AG04449 (cell line): ENCODE measurements around the gene ZNF286A.
"Not testable (repeated sequence)": the region's sequence is repeated elsewhere in the genome, so short reads cannot be mapped to it uniquely, and the experiment has no call there.

Source experiments
- CTCF ChIA-PET: fragments of 350-600 bp; formaldehyde crosslinking; extraction: SDS; loops from one replicate; lab custom pipeline; 2021; ENCODE audit warnings: antibody characterized with exemption; lab: Yijun Ruan, JAX
- POLR2A ChIA-PET: fragments of 400-600, 350-600 bp; formaldehyde crosslinking; extraction: SDS; loops from one replicate; lab custom pipeline; 2020; ENCODE audit warnings: antibody characterized with exemption, inconsistent platforms; lab: Yijun Ruan, JAX
- DNase-seq: peaks from one replicate; pipeline ENCODE4 v3.0.0-alpha.2; 2010; ENCODE audit warnings: low read depth, low spot score
- H3K4me3 ChIP-seq: 2 replicates; pipeline ENCODE4 v1.5.1; 2011; ENCODE audit warnings: low read depth, mild to moderate bottlenecking, control low read depth, low read length
- CTCF ChIP-seq: IDR thresholded peaks from one replicate; pipeline ENCODE4 v1.5.1; 2011; ENCODE audit warnings: mild to moderate bottlenecking, moderate library complexity, low read length, control low read depth, inconsistent platforms; ENCODE audit not compliant: insufficient read depth; ENCODE audit errors: missing control alignments

ZNF286A gene

GRCh38 chr17:15716601-15717563 lies 17.3 kb downstream of the ZNF286A start:
- CTCF ChIA-PET, POLR2A ChIA-PET, H3K4me3 ChIP-seq, DNase-seq: not testable (repeated sequence)

GRCh38 chr17:15730535-15730934 lies 31.0 kb downstream of the ZNF286A start:
- CTCF ChIA-PET, H3K4me3 ChIP-seq, DNase-seq, POLR2A ChIA-PET: not testable (repeated sequence)

- CTCF ChIA-PET, POLR2A ChIA-PET, H3K4me3 ChIP-seq, DNase-seq: not testable (repeated sequence)
These were observed 32.3 kb downstream of the ZNF286A start, which contains the start of gene TBC1D26 for GRCh38 chr17:15731900-15732299. TSS of gene TBC1D26 (plus strand) at chr17:15732283. CDS start at chr17:15735349, 3,066 bp downstream.

- POLR2A ChIA-PET, DNase-seq, CTCF ChIA-PET, H3K4me3 ChIP-seq: not testable (repeated sequence)
These were observed 33.7 kb downstream of the ZNF286A start for GRCh38 chr17:15733174-15733789.

GRCh38 chr17:15736578-15736977 lies 37.0 kb downstream of the ZNF286A start:
- H3K4me3 ChIP-seq, POLR2A ChIA-PET, DNase-seq, CTCF ChIA-PET: not testable (repeated sequence)

GRCh38 chr17:15738066-15738465 lies 38.5 kb downstream of the ZNF286A start:
- TF ChIP-seq CTCF: no peak
- ChIA-PET POLR2A (no interaction called here), CTCF (no interaction called here)
- DNase-seq: no peak
- no peak overlapping the region for H3K4me3 ChIP-seq

GRCh38 chr17:15739259-15739658 lies 39.7 kb downstream of the ZNF286A start:
- POLR2A ChIA-PET, DNase-seq, CTCF ChIA-PET, H3K4me3 ChIP-seq: not testable (repeated sequence)

- H3K4me3 ChIP-seq, CTCF ChIA-PET, DNase-seq, POLR2A ChIA-PET: not testable (repeated sequence)
These were observed 40.5 kb downstream of the ZNF286A start for GRCh38 chr17:15740041-15740440.

GRCh38 chr17:15740570-15741120 lies 41.1 kb downstream of the ZNF286A start:
- ChIA-PET CTCF (no interaction called here), POLR2A (no interaction called here)
- DNase-seq: no peak
- H3K4me3 ChIP-seq: no peak overlapping the region
- no peak for TF ChIP-seq CTCF
